Measurements from ENCODE around the gene ITIH5. TPM values are rescaled to one million over a fixed set of nuclear protein-coding genes. Genes with fewer than 3 reads are reported as not detected.

The ITIH5 gene
- total and polyA plus RNA-seq, 2 of the 13 experiments (the other 11 are each of a cell fraction or from before 2014, with no cell fraction given): 4.7 to 8.9 TPM

- TF ChIP-seq POLR2AphosphoS5 (IDR thresholded peaks at IDR 0.05; ENCODE audit: low read depth, low read length) (peak; percentile 50), CEBPG (CRISPR knock-in tag; IDR thresholded peaks at IDR 0.05) (peak; percentile 52)
These were observed 35.6 kb upstream of the ITIH5 start (continued) for GRCh38 chr10:7702288-7702812.

DNA sequence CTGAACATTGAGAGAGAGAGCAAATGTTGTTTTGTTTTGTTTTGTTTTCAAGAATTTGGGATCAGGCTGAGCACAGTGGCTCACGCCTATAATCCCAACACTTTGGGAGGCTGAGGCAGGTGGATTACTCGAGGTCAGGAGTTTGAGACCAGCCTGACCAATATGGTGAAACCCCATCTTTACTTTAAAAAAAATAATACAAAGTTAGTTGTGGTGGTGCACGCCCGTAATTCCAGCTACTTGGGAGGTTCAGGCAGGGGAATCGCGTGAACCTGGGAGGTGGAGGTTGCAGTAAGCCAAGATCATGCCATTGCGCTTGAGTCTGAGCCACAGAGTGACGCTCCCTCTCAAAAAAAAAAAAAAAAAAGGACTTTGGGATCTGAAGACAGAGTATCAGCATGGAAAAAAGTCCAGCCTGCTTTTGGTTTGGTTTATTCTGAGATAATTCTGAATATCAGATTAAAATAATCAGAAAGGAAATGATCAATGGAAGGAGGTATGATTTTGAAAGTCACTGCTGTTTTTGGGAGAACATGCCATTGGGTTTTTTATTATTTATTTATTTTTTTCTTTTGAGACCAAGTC is 34.5 kb upstream of the ITIH5 start:
- no peak for ATAC-seq
- peaks cover 0 to 7% of the 10 kb centered on the region in 2 experiments; a peak in 2 of 5 replicates for H3K36me3 ChIP-seq (replicated peaks in 1 of 2; ENCODE audit: control insufficient read depth in 1 of 2, insufficient read depth in 2 of 2, low read length in 2 of 2)
- in situ Hi-C loops (cut with HindIII; ENCODE audit: extremely low pct_ligation_motif_present, low pct_unique_long_range_greater_than_20kb) (no loop called here), intact Hi-C loops (cut with micrococcal nuclease; ENCODE audit: unreplicated experiment) (loop anchor here (2.0 to 10.0 kb wide), 2 partner anchors 94 to 168 kb away; no protein-coding TSS in a partner anchor)
- no peaks in the 10 kb centered on the region for H3K27me3 ChIP-seq (ENCODE audit: control insufficient read depth in 1 of 2, insufficient read depth in 2 of 2, low read length in 2 of 2)
- no TSS peak for BruUV-seq (replicated peaks)
- H3K4me2 ChIP-seq (ENCODE audit: low read depth, low read length): peak overlapping the region; percentile 66
- no peaks in the 10 kb centered on the region for H3K9me3 ChIP-seq (ENCODE audit: low read length)
- ChIA-PET POLR2A (interaction anchor here (0.6 to 10.9 kb wide), 17 partner anchors 7 to 185 kb away, joined by 3 to 359 read pairs (median 8); partner anchors contain the start of genes ATP5F1C, ITIH5 and KIN), CTCF (ENCODE audit: low intra/inter-chr PET ratio, low total read pairs) (interaction anchor here (1.1 kb wide), 1 partner anchor 14 kb away, joined by 3 read pairs; no protein-coding TSS in a partner anchor)
- peak overlapping the region; percentile 98 for H3K27ac ChIP-seq (ENCODE audit: extremely low read length, insufficient read depth, low read length)
- peak overlapping the region in 1 of 3 experiments; percentile 19; a peak in 1 of 6 replicates for H3K4me3 ChIP-seq (replicated peaks in 1 of 3; ENCODE audit: insufficient read depth in 1 of 3, low read depth in 2 of 3, low read length in 3 of 3)
- H3K79me2 ChIP-seq (ENCODE audit: insufficient read depth, low read length): peaks cover 40% of the 10 kb centered on the region
- 37% methylated on average over 8 of the region's 8 CpGs for whole genome bisulfite sequencing (ENCODE audit: low lambda C conversion rate)
- no peak for DNase-seq (ENCODE audit: low spot score)
- no peaks in the 10 kb centered on the region for H4K20me1 ChIP-seq (ENCODE audit: insufficient read depth, low read length)
- no peak for FAIRE-seq
- peaks cover 78% of the 10 kb centered on the region for H3K4me1 ChIP-seq (ENCODE audit: insufficient read depth, low read length)
- no peak overlapping the region for H2AFZ ChIP-seq (ENCODE audit: low read length)
- H3K9ac ChIP-seq (ENCODE audit: insufficient read depth, low read depth, low read length): peak overlapping the region; percentile 77
- peak; percentile 89 for TF ChIP-seq ZNF460 (CRISPR knock-in tag; IDR thresholded peaks at IDR 0.05; ENCODE audit: borderline replicate concordance)
- TF ChIP-seq ZNF225 (CRISPR knock-in tag; IDR thresholded peaks at IDR 0.05): no peak
- TF ChIP-seq, protein P1, sequence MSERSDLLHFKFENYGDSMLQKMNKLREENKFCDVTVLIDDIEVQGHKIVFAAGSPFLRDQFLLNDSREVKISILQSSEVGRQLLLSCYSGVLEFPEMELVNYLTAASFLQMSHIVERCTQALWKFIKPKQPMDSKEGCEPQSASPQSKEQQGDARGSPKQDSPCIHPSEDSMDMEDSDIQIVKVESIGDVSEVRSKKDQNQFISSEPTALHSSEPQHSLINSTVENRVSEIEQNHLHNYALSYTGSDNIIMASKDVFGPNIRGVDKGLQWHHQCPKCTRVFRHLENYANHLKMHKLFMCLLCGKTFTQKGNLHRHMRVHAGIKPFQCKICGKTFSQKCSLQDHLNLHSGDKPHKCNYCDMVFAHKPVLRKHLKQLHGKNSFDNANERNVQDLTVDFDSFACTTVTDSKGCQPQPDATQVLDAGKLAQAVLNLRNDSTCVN (CRISPR knock-in tag; IDR thresholded peaks at IDR 0.05; ENCODE audit: borderline replicate concordance): no peak
- no peak for TF ChIP-seq KIAA2018 (CRISPR knock-in tag; IDR thresholded peaks at IDR 0.05; ENCODE audit: borderline replicate concordance)
- no peak for TF ChIP-seq TCF12 (IDR thresholded peaks at IDR 0.05)
- no peak for TF ChIP-seq TCF12 (CRISPR knock-in tag; IDR thresholded peaks at IDR 0.05)
- TF ChIP-seq RFX3 (CRISPR knock-in tag; IDR thresholded peaks at IDR 0.05): no peak
- TF ChIP-seq NFE2 (CRISPR knock-in tag; IDR thresholded peaks at IDR 0.05): no peak
- no peak for TF ChIP-seq ZFP82 (CRISPR knock-in tag; IDR thresholded peaks at IDR 0.05; ENCODE audit: borderline replicate concordance)
